ENCODE results near the gene L1TD1.
A peak's percentile ranks its signal among the peaks of the same experiment; 100 is the strongest.

The L1TD1 gene

GRCh38 chr1:62207187-62207586, 12.5 kb downstream of the L1TD1 start:
- TF ChIP-seq CTCF (IDR thresholded peaks at IDR 0.05; ENCODE audit: low read depth, low read length) = no peak
- DNase-seq (ENCODE audit: low read depth in 2 of 2) = no peak
- H3K4me3 ChIP-seq (replicated peaks in 1 of 2; ENCODE audit: low read depth in 2 of 2, low read length in 2 of 2) = no peak overlapping the region

DNA sequence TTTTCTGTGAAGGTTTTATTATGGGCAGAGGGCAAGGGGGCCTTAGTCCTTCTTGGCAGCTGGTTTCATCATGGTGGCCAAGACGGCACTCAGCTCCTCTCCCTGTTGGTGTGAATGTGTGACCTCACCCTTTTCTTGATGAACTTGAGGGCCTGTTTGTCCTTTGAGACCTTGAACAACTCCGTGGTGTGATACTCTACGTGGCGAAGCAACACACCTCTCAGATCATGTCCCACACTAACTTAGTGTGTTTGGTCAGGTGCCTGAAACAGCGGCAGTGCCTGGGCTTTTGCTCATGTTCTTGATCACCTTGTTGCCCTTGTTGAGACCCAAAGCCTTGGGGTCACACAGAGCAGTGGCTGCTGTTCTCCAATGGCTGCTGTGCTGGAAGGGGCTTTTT, 13.4 kb downstream of the L1TD1 start:
- no peak for DNase-seq (ENCODE audit: low read depth in 2 of 2)
- no peak overlapping the region for H3K4me3 ChIP-seq (replicated peaks in 1 of 2; ENCODE audit: low read depth in 2 of 2, low read length in 2 of 2)
- no peak for TF ChIP-seq CTCF (IDR thresholded peaks at IDR 0.05; ENCODE audit: low read depth, low read length)

GRCh38 chr1:62208970-62209369, 14.3 kb downstream of the L1TD1 start:
- no peak for DNase-seq (ENCODE audit: low read depth in 2 of 2)
- H3K4me3 ChIP-seq (replicated peaks in 1 of 2; ENCODE audit: low read depth in 2 of 2, low read length in 2 of 2) = no peak overlapping the region
- TF ChIP-seq CTCF (IDR thresholded peaks at IDR 0.05; ENCODE audit: low read depth, low read length) = no peak

DNA sequence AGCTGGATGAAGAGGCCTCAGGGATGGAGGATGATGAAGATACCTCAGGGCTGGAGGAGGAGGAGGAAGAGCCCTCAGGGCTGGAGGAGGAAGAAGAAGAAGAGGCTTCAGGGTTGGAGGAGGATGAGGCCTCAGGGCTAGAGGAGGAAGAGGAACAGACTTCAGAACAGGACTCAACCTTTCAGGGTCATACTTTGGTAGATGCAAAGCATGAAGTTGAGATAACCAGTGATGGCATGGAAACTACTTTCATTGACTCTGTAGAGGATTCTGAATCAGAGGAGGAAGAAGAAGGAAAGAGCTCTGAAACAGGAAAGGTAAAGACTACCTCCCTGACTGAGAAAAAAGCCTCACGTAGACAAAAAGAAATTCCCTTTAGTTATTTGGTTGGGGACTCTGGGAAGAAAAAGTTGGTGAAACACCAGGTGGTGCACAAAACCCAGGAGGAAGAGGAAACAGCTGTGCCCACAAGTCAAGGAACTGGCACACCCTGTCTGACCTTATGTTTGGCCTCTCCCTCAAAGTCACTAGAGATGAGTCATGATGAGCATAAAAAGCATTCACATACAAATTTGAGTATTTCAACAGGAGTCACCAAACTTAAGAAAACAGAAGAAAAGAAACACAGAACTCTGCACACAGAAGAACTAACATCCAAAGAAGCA, 15.4 kb downstream of the L1TD1 start:
- no peak overlapping the region for H3K4me3 ChIP-seq (replicated peaks in 1 of 2; ENCODE audit: low read depth in 2 of 2, low read length in 2 of 2)
- no peak for TF ChIP-seq CTCF (IDR thresholded peaks at IDR 0.05; ENCODE audit: low read depth, low read length)
- peak in 1 of 2 donors; percentile 40 for DNase-seq (ENCODE audit: low read depth in 2 of 2)

DNA sequence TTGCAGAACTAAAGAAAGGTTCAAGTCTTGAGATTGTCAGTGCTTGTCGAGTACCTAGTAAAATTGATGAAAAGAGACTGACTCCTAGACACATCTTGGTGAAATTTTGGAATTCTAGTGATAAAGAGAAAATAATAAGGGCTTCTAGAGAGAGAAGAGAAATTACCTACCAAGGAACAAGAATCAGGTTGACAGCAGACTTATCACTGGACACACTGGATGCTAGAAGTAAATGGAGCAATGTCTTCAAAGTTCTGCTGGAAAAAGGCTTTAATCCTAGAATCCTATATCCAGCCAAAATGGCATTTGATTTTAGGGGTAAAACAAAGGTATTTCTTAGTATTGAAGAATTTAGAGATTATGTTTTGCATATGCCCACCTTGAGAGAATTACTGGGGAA, 16.3 kb downstream of the L1TD1 start:
- no peak for TF ChIP-seq CTCF (IDR thresholded peaks at IDR 0.05; ENCODE audit: low read depth, low read length)
- H3K4me3 ChIP-seq (replicated peaks in 1 of 2; ENCODE audit: low read depth in 2 of 2, low read length in 2 of 2) = no peak overlapping the region
- DNase-seq (ENCODE audit: low read depth in 2 of 2) = no peak

DNA sequence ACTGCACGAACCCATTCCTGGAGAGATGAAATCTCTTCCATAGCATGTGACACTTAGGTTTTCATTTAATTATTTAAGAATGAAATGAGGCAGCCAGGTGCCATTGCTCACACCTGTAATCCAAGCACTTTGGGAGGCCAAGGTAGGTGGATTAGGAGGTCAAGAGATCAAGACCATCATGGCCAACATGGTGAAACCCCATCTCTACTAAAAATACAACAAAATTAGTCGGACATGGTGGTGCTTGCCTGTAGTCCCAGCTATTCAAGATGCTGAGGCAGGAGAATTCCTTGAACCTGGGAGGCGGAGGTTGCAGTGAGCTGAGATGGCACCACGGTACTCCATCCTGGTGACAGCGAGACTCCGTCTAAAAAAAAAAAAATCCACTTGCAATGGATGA, 17.8 kb downstream of the L1TD1 start:
- DNase-seq (ENCODE audit: low read depth in 2 of 2) = no peak
- no peak overlapping the region for H3K4me3 ChIP-seq (replicated peaks in 1 of 2; ENCODE audit: low read depth in 2 of 2, low read length in 2 of 2)
- TF ChIP-seq CTCF (IDR thresholded peaks at IDR 0.05; ENCODE audit: low read depth, low read length) = no peak

Measured in cardiac fibroblast (primary cell).